Panc1 (cell line): ENCODE data around the gene CAPN10.

Source experiments
- CTCF ChIP-seq: fragments of 450-650 bp; IDR thresholded peaks from 2 replicates; pipeline ENCODE4 v1.5.1; 2017; ENCODE audit warnings: mild to moderate bottlenecking
- REST ChIP-seq, 2 experiments: IDR thresholded peaks; 2 replicates each; pipeline ENCODE4 v1.6.1; 2011 to 2012; ENCODE audit warnings: low read depth in 2 of 2, control low read depth in 1 of 2, low read length in 1 of 2, mild to moderate bottlenecking in 1 of 2, moderate library complexity in 1 of 2; ENCODE audit not compliant: insufficient read depth in 1 of 2
- SIN3A ChIP-seq: IDR thresholded peaks from 2 replicates; pipeline ENCODE4 v1.6.1; 2012; ENCODE audit warnings: low read depth, mild to moderate bottlenecking, low read length, moderate library complexity, borderline replicate concordance; ENCODE audit not compliant: insufficient read depth
- TCF7L2 ChIP-seq: IDR thresholded peaks from 2 replicates; pipeline ENCODE4 v1.6.1; 2011; ENCODE audit warnings: mild to moderate bottlenecking, low read depth, low read length, inconsistent platforms

- TF ChIP-seq REST (IDR thresholded peaks at IDR 0.05; ENCODE audit: insufficient read depth in 1 of 2, low read depth in 2 of 2, low read length in 1 of 2) (no peak), CTCF (no peak), SIN3A (no peak), TCF7L2 (no peak)
Measured at GRCh38 chr2:240585101-240585500, 1.4 kb upstream of the CAPN10 start.
